NCI-H2107 treated with DMSO at 0.1 percent for 48 hours (cell line): ENCODE measurements around the gene SFTPB.

Experiments
- DNase-seq: peaks from one replicate; lab custom pipeline; 2025; ENCODE audit not compliant: unreplicated experiment; lab: John Stamatoyannopoulos, UW

The SFTPB gene

GRCh38 chr2:85702800-85703199, 34.8 kb upstream of the SFTPB start:
- DNase-seq = no peak

GRCh38 chr2:85702172-85702571, 34.2 kb upstream of the SFTPB start:
- DNase-seq = no peak

- no peak for DNase-seq
These were observed 31.3 kb upstream of the SFTPB start for GRCh38 chr2:85699325-85699724.

- no peak for DNase-seq
These were observed 30.9 kb upstream of the SFTPB start for GRCh38 chr2:85698880-85699254.

GRCh38 chr2:85698184-85698879, 30.3 kb upstream of the SFTPB start:
- DNase-seq = no peak

- no peak for DNase-seq
These were observed 29.7 kb upstream of the SFTPB start for GRCh38 chr2:85697716-85698115.

GRCh38 chr2:85697096-85697495, 29.1 kb upstream of the SFTPB start:
- DNase-seq = no peak

- DNase-seq = no peak
These were observed 28.0 kb upstream of the SFTPB start for GRCh38 chr2:85695691-85696668.

- no peak for DNase-seq
These were observed 27.1 kb upstream of the SFTPB start for GRCh38 chr2:85695121-85695520.

- DNase-seq = no peak
These were observed 26.3 kb upstream of the SFTPB start, which contains the start of gene GNLY for GRCh38 chr2:85694052-85695025. Gene GNLY, plus strand, starts transcription at chr2:85694358. Its CDS starts 61 bp downstream, at chr2:85694419.

- no peak for DNase-seq
These were observed 24.1 kb upstream of the SFTPB start for GRCh38 chr2:85692039-85692645.

- DNase-seq = no peak
These were observed 22.9 kb upstream of the SFTPB start for GRCh38 chr2:85690932-85691331.

- DNase-seq = no peak
These were observed 16.8 kb upstream of the SFTPB start for GRCh38 chr2:85684806-85685205.

- DNase-seq = no peak
These were observed 16.4 kb upstream of the SFTPB start for GRCh38 chr2:85684380-85684779.

- DNase-seq = no peak
These were observed 14.4 kb upstream of the SFTPB start for GRCh38 chr2:85682378-85682777.

- DNase-seq = no peak
These were observed 13.8 kb upstream of the SFTPB start for GRCh38 chr2:85681776-85682175.

- DNase-seq = no peak
These were observed 13.4 kb upstream of the SFTPB start for GRCh38 chr2:85681372-85681763.

GRCh38 chr2:85680707-85681371, 12.8 kb upstream of the SFTPB start:
- peak; percentile 58 for DNase-seq

GRCh38 chr2:85678794-85679672, 11.0 kb upstream of the SFTPB start:
- peak; percentile 45 for DNase-seq
